Measurements from ENCODE around the gene TP53RK.

DNA sequence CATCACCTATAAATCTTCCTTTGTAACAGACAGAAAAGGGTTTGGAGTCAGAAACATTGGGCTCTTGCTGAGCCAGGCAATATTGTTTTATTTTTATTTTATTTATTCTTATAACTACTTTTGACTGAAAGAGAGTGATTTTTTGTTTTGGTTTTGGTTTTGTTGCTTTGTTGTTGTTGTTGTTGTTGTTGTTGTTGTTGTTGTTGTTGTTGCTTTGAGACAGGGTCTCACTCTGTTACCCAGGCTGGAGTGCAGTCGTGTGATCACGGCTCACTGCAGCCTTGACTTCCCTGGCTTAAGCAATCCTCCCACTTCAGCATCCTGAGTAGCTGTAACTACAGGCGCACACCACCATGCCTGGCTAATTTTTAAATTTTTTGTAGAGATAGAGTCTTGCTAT lies 22.9 kb downstream of the TP53RK start:
- no peak for TF ChIP-seq GATA3 (IDR thresholded peaks at IDR 0.05; ENCODE audit: low read depth, low read length)
- TF ChIP-seq GATA2 (IDR thresholded peaks at IDR 0.05; ENCODE audit: low read depth, low read length) = no peak

Measured in SH-SY5Y (cell line).